Measurements from ENCODE around the gene KIF26B. TPM values are rescaled to one million over a fixed set of nuclear protein-coding genes. Genes with fewer than 3 reads are reported as not detected.
"Not testable (repeated sequence)": the region's sequence is repeated elsewhere in the genome, so short reads cannot be mapped to it uniquely, and the experiment has no call there.

The KIF26B gene
- total RNA-seq, 5 donors from 2014 or later (not counting 1 experiment from before 2014, with no cell fraction given): 0.03 to 0.06 (median 0.05) TPM; not detected in 2

- ATAC-seq (replicated peaks in 1 of 4) (no peak), DNase-seq (no peak)
- ChIA-PET CTCF (no interaction called here), POLR2A (no interaction called here)
- Histone ChIP-seq H3K4me3 (ENCODE audit: control insufficient read depth in 1 of 2, extremely low read depth in 1 of 2, low read length in 1 of 2) (no peak overlapping the region), H3K9me3 (no peaks in the 10 kb centered on the region), H3K36me3 (ENCODE audit: control insufficient read depth in 2 of 2, extremely low read depth in 1 of 2, insufficient read depth in 1 of 2, low read length in 1 of 2) (no peaks in the 10 kb centered on the region), H3K4me1 (ENCODE audit: control insufficient read depth in 1 of 2, extremely low read depth in 1 of 2, insufficient read depth in 2 of 2, low read length in 2 of 2) (no peaks in the 10 kb centered on the region), H3K27me3 (replicated peaks in 1 of 2; ENCODE audit: control insufficient read depth in 2 of 2, extremely low read depth in 1 of 2, insufficient read depth in 2 of 2, low read length in 1 of 2) (no peaks in the 10 kb centered on the region), H3K27ac (ENCODE audit: low read length) (no peak overlapping the region)
- Mint-ChIP-seq H3K36me3 (no peaks in the 10 kb centered on the region), H3K27ac (no peak overlapping the region), H3K27me3 (peaks cover 0 to 16% of the 10 kb centered on the region in 2 donors), H3K4me3 (no peak overlapping the region), H3K9me3 (no peaks in the 10 kb centered on the region), H3K4me1 (no peaks in the 10 kb centered on the region)
- WGBS (ENCODE audit: insufficient coverage): 92% methylated on average over 2 of the region's 7 CpGs
Observed at GRCh38 chr1:245401881-245402587, 247.2 kb downstream of the KIF26B start.

- H3K27me3 Mint-ChIP-seq: peaks cover 0 to 13% of the 10 kb centered on the region in 2 donors
- H3K36me3 ChIP-seq (ENCODE audit: control insufficient read depth in 2 of 2, extremely low read depth in 1 of 2, insufficient read depth in 1 of 2, low read length in 1 of 2); H3K4me1 ChIP-seq (ENCODE audit: control insufficient read depth in 1 of 2, extremely low read depth in 1 of 2, insufficient read depth in 2 of 2, low read length in 2 of 2); H3K27ac ChIP-seq (ENCODE audit: low read length); H3K9me3 ChIP-seq; H3K36me3 Mint-ChIP-seq; POLR2A ChIA-PET; H3K27me3 ChIP-seq (replicated peaks in 1 of 2; ENCODE audit: control insufficient read depth in 2 of 2, extremely low read depth in 1 of 2, insufficient read depth in 2 of 2, low read length in 1 of 2); H3K27ac Mint-ChIP-seq; H3K4me1 Mint-ChIP-seq; CTCF ChIA-PET; H3K4me3 ChIP-seq (ENCODE audit: control insufficient read depth in 1 of 2, extremely low read depth in 1 of 2, low read length in 1 of 2); H3K4me3 Mint-ChIP-seq; DNase-seq; H3K9me3 Mint-ChIP-seq; ATAC-seq (replicated peaks in 1 of 4): not testable (repeated sequence)
- WGBS (ENCODE audit: insufficient coverage): no CpG with 5 or more reads among the region's 4 CpGs
Observed at GRCh38 chr1:245402998-245403397, 248.2 kb downstream of the KIF26B start.

GRCh38 chr1:245404527-245404926 lies 249.7 kb downstream of the KIF26B start:
- Mint-ChIP-seq H3K9me3 (no peaks in the 10 kb centered on the region), H3K27me3 (peaks cover 0 to 5% of the 10 kb centered on the region in 2 donors), H3K4me3 (no peak overlapping the region), H3K36me3 (no peaks in the 10 kb centered on the region), H3K27ac (no peak overlapping the region), H3K4me1 (no peaks in the 10 kb centered on the region)
- no peaks in the 10 kb centered on the region for H3K9me3 ChIP-seq
- CTCF ChIA-PET: interaction anchor here in 1 of 2 donors (0.6 kb wide), 1 partner anchor 1266 kb away, joined by 5 read pairs; no protein-coding TSS in a partner anchor
- H3K27ac ChIP-seq (ENCODE audit: low read length): no peak overlapping the region
- no peaks in the 10 kb centered on the region for H3K27me3 ChIP-seq (replicated peaks in 1 of 2; ENCODE audit: control insufficient read depth in 2 of 2, extremely low read depth in 1 of 2, insufficient read depth in 2 of 2, low read length in 1 of 2)
- WGBS (ENCODE audit: insufficient coverage): 91% methylated on average over 1 of the region's 1 CpG
- POLR2A ChIA-PET: interaction anchor here in 1 of 2 donors (0.6 kb wide), 1 partner anchor 122 kb away, joined by 6 read pairs; no protein-coding TSS in a partner anchor
- ATAC-seq (replicated peaks in 1 of 4) (no peak), DNase-seq (no peak)
- H3K4me3 ChIP-seq (ENCODE audit: control insufficient read depth in 1 of 2, extremely low read depth in 1 of 2, low read length in 1 of 2): no peak overlapping the region
- no peaks in the 10 kb centered on the region for H3K36me3 ChIP-seq (ENCODE audit: control insufficient read depth in 2 of 2, extremely low read depth in 1 of 2, insufficient read depth in 1 of 2, low read length in 1 of 2)
- H3K4me1 ChIP-seq (ENCODE audit: control insufficient read depth in 1 of 2, extremely low read depth in 1 of 2, insufficient read depth in 2 of 2, low read length in 2 of 2): no peaks in the 10 kb centered on the region

GRCh38 chr1:245404952-245405351 lies 250.2 kb downstream of the KIF26B start:
- no peaks in the 10 kb centered on the region for H3K36me3 Mint-ChIP-seq
- DNase-seq (no peak), ATAC-seq (replicated peaks in 1 of 4) (no peak)
- Histone ChIP-seq H3K27ac (ENCODE audit: low read length) (no peak overlapping the region), H3K27me3 (replicated peaks in 1 of 2; ENCODE audit: control insufficient read depth in 2 of 2, extremely low read depth in 1 of 2, insufficient read depth in 2 of 2, low read length in 1 of 2) (no peaks in the 10 kb centered on the region), H3K4me1 (ENCODE audit: control insufficient read depth in 1 of 2, extremely low read depth in 1 of 2, insufficient read depth in 2 of 2, low read length in 2 of 2) (no peaks in the 10 kb centered on the region), H3K9me3 (no peaks in the 10 kb centered on the region), H3K36me3 (ENCODE audit: control insufficient read depth in 2 of 2, extremely low read depth in 1 of 2, insufficient read depth in 1 of 2, low read length in 1 of 2) (no peaks in the 10 kb centered on the region), H3K4me3 (ENCODE audit: control insufficient read depth in 1 of 2, extremely low read depth in 1 of 2, low read length in 1 of 2) (no peak overlapping the region)
- peaks cover 0 to 4% of the 10 kb centered on the region in 2 donors for H3K27me3 Mint-ChIP-seq
- no peaks in the 10 kb centered on the region for H3K9me3 Mint-ChIP-seq
- H3K4me3 Mint-ChIP-seq: no peak overlapping the region
- no peaks in the 10 kb centered on the region for H3K4me1 Mint-ChIP-seq
- ChIA-PET POLR2A (no interaction called here), CTCF (no interaction called here)
- WGBS (ENCODE audit: insufficient coverage): 57% methylated on average over 2 of the region's 4 CpGs
- H3K27ac Mint-ChIP-seq: no peak overlapping the region

GRCh38 chr1:245406426-245406825 lies 251.6 kb downstream of the KIF26B start:
- DNase-seq: no peak
- no peak overlapping the region for H3K27ac ChIP-seq (ENCODE audit: low read length)
- CTCF ChIA-PET: no interaction called here
- ATAC-seq (replicated peaks in 1 of 4): no peak
- no peaks in the 10 kb centered on the region for H3K27me3 ChIP-seq (replicated peaks in 1 of 2; ENCODE audit: control insufficient read depth in 2 of 2, extremely low read depth in 1 of 2, insufficient read depth in 2 of 2, low read length in 1 of 2)
- POLR2A ChIA-PET: no interaction called here
- Mint-ChIP-seq H3K4me1 (no peaks in the 10 kb centered on the region), H3K27me3 (peaks cover 0 to 4% of the 10 kb centered on the region in 2 donors), H3K4me3 (no peak overlapping the region), H3K27ac (no peak overlapping the region), H3K36me3 (no peaks in the 10 kb centered on the region), H3K9me3 (no peaks in the 10 kb centered on the region)
- no CpG with 5 or more reads among the region's 2 CpGs for WGBS (ENCODE audit: insufficient coverage)
- H3K4me1 ChIP-seq (ENCODE audit: control insufficient read depth in 1 of 2, extremely low read depth in 1 of 2, insufficient read depth in 2 of 2, low read length in 2 of 2): no peaks in the 10 kb centered on the region
- no peaks in the 10 kb centered on the region for H3K9me3 ChIP-seq
- H3K36me3 ChIP-seq (ENCODE audit: control insufficient read depth in 2 of 2, extremely low read depth in 1 of 2, insufficient read depth in 1 of 2, low read length in 1 of 2): no peaks in the 10 kb centered on the region
- no peak overlapping the region for H3K4me3 ChIP-seq (ENCODE audit: control insufficient read depth in 1 of 2, extremely low read depth in 1 of 2, low read length in 1 of 2)

GRCh38 chr1:245407983-245408382 lies 253.2 kb downstream of the KIF26B start:
- Mint-ChIP-seq H3K9me3 (no peaks in the 10 kb centered on the region), H3K27me3 (peaks cover 0 to 4% of the 10 kb centered on the region in 2 donors), H3K4me1 (no peaks in the 10 kb centered on the region), H3K27ac (no peak overlapping the region), H3K36me3 (no peaks in the 10 kb centered on the region), H3K4me3 (no peak overlapping the region)
- ChIA-PET POLR2A (interaction anchor here in 1 of 2 donors (0.6 kb wide), 1 partner anchor 262 kb away, joined by 7 read pairs; no protein-coding TSS in a partner anchor), CTCF (no interaction called here)
- no peak for DNase-seq
- WGBS (ENCODE audit: insufficient coverage): 80% methylated on average over 1 of the region's 2 CpGs
- H3K27ac ChIP-seq (ENCODE audit: low read length): no peak overlapping the region
- H3K9me3 ChIP-seq: no peaks in the 10 kb centered on the region
- ATAC-seq (replicated peaks in 1 of 4): no peak
- no peaks in the 10 kb centered on the region for H3K27me3 ChIP-seq (replicated peaks in 1 of 2; ENCODE audit: control insufficient read depth in 2 of 2, extremely low read depth in 1 of 2, insufficient read depth in 2 of 2, low read length in 1 of 2)
- no peaks in the 10 kb centered on the region for H3K36me3 ChIP-seq (ENCODE audit: control insufficient read depth in 2 of 2, extremely low read depth in 1 of 2, insufficient read depth in 1 of 2, low read length in 1 of 2)
- no peak overlapping the region for H3K4me3 ChIP-seq (ENCODE audit: control insufficient read depth in 1 of 2, extremely low read depth in 1 of 2, low read length in 1 of 2)
- H3K4me1 ChIP-seq (ENCODE audit: control insufficient read depth in 1 of 2, extremely low read depth in 1 of 2, insufficient read depth in 2 of 2, low read length in 2 of 2): no peaks in the 10 kb centered on the region
